Chondrocyte (in vitro differentiated cells): ENCODE measurements around the gene ENTR1. TPM values are rescaled to one million over a fixed set of nuclear protein-coding genes. Genes with fewer than 3 reads are reported as not detected.

Source experiments
- DNase-seq: peaks from one replicate; pipeline ENCODE4 v3.0.0; 2021; ENCODE audit warnings: mixed read lengths, low spot score
- H3K27ac Mint-ChIP-seq: one replicate; pipeline ENCODE4 v1.8.0; 2021; ENCODE audit warnings: mild to moderate bottlenecking, moderate library complexity, mixed read lengths; ENCODE audit not compliant: unreplicated experiment
- H3K27me3 Mint-ChIP-seq: 2 replicates; pipeline ENCODE4 v1.8.0; 2021; ENCODE audit warnings: low read depth, mixed read lengths
- H3K36me3 Mint-ChIP-seq: 2 replicates; pipeline ENCODE4 v1.8.0; 2021; ENCODE audit warnings: low read depth, mixed read lengths
- H3K4me1 Mint-ChIP-seq: 2 replicates; pipeline ENCODE4 v1.8.0; 2021; ENCODE audit warnings: low read depth, mild to moderate bottlenecking, mixed read lengths
- H3K4me3 Mint-ChIP-seq: one replicate; pipeline ENCODE4 v1.8.0; 2021; ENCODE audit warnings: mild to moderate bottlenecking, moderate library complexity, mixed read lengths; ENCODE audit not compliant: unreplicated experiment
- H3K9me3 Mint-ChIP-seq: 2 replicates; pipeline ENCODE4 v1.8.0; 2021; ENCODE audit warnings: low read depth, mixed read lengths
- total RNA-seq: library from RNA; stranded (reverse); gene quantifications from 3 replicates; pipeline ENCODE4 v1.2.1, GENCODE V29; 2021
- TF ChIP-seq, protein P1 (sequence below): fragments of 200-600 bp; sonication (generic); IDR thresholded peaks from 2 replicates; pipeline ENCODE4 v1.5.0; 2021; ENCODE audit warnings: antibody characterized with exemption, mild to moderate bottlenecking, moderate library complexity

ENTR1 gene
- total RNA-seq, 1 donor from 2014 or later: 49.6 TPM

DNA sequence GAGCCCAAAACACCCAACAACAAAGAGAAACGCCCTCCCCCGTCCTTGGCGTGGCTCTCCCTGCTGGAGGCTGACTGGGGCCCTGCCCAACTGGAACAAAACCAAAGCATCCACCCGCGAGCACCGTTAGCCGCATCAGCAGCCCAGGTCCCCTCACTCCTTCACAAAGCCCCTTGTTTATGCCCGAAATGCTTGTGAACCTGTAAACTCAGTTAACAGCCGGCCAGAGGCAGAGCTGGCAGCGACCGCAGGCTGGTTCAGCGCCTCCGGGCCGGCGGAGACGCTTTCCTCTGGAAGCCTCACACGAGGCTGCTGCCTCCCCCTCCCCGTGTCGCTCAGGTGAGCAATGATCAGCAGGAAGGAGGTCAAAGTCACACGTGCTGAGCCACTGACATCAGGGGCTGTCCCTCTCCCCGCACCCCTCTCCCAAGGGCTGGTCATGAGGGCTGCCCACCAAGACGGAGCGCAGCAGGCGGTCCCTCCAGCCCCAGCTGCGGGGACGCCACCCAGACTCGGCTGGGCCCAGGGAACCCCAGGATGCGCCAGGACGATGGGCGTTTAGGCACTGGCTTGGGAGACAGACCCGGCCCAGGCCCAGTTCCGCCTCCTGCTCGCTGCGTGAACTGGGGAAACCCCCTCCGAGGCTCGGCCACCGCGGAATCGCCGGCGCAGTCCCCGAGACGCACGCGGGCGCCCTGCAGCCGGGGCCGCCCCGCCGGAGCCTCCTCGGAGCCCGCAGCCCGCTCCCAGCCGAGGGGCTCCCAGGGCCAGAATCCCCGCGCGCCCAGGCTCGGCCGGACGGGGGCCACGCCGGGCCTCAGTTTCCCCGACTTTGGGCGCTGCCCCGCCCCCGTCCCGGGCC, 11.0 kb downstream of the ENTR1 start:
- Mint-ChIP-seq H3K9me3 (no peaks in the 10 kb centered on the region), H3K4me1 (peaks cover 17% of the 10 kb centered on the region), H3K36me3 (peaks cover 8% of the 10 kb centered on the region), H3K27me3 (no peaks in the 10 kb centered on the region), H3K27ac (peak overlapping the region; percentile 63), H3K4me3 (peak overlapping the region; percentile 84)
- peak; percentile 79 for DNase-seq
- TF ChIP-seq, protein P1, sequence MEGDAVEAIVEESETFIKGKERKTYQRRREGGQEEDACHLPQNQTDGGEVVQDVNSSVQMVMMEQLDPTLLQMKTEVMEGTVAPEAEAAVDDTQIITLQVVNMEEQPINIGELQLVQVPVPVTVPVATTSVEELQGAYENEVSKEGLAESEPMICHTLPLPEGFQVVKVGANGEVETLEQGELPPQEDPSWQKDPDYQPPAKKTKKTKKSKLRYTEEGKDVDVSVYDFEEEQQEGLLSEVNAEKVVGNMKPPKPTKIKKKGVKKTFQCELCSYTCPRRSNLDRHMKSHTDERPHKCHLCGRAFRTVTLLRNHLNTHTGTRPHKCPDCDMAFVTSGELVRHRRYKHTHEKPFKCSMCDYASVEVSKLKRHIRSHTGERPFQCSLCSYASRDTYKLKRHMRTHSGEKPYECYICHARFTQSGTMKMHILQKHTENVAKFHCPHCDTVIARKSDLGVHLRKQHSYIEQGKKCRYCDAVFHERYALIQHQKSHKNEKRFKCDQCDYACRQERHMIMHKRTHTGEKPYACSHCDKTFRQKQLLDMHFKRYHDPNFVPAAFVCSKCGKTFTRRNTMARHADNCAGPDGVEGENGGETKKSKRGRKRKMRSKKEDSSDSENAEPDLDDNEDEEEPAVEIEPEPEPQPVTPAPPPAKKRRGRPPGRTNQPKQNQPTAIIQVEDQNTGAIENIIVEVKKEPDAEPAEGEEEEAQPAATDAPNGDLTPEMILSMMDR: no peak

DNA sequence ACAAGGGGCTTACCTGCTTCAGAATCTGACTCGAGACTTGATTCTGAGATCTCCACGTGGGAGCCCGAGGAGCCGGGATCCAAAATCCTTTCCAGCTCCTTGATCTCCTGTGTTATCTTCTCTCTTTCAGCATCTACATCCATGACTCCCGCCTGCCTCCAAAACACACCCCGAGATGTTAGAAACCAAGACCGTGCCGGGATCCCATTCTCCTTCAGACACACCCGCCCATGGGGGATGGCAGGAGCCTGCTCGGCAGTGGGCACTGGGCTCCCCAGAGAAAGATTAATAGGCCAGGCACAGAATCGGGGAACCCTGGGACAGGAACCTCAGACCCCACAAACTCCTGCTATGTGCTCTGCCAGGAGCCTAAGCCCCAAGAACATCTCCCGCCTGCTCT, 12.1 kb downstream of the ENTR1 start:
- no peak for DNase-seq
- Mint-ChIP-seq H3K36me3 (peaks cover 7% of the 10 kb centered on the region), H3K9me3 (no peaks in the 10 kb centered on the region), H3K4me3 (no peak overlapping the region), H3K4me1 (peaks cover 17% of the 10 kb centered on the region), H3K27ac (no peak overlapping the region), H3K27me3 (no peaks in the 10 kb centered on the region)
- TF ChIP-seq, protein P1: no peak

DNA sequence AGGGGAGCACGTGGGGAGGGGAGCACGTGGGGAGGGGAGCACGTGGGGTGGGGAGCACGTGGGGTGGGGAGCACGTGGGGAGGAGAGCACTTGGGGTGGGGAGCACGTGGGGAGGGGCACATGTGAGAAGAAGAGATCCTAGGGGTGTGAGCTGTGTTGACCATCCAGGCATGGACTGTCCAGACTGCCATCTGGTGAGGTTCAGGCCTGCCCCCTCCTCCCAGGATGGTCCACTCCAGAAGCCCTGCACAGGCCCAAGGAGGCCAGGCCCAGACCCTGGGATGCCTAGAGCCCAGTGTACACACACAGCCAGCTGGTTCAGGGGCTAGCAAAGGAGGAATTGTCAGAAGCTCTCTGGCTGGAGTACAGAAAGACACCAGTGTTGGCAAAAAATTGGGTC, 12.8 kb downstream of the ENTR1 start:
- TF ChIP-seq, protein P1: no peak
- no peak overlapping the region for H3K27ac Mint-ChIP-seq
- no peak for DNase-seq
- no peaks in the 10 kb centered on the region for H3K27me3 Mint-ChIP-seq
- no peaks in the 10 kb centered on the region for H3K9me3 Mint-ChIP-seq
- H3K36me3 Mint-ChIP-seq: peaks cover 7% of the 10 kb centered on the region
- H3K4me3 Mint-ChIP-seq: no peak overlapping the region
- peaks cover 17% of the 10 kb centered on the region for H3K4me1 Mint-ChIP-seq

DNA sequence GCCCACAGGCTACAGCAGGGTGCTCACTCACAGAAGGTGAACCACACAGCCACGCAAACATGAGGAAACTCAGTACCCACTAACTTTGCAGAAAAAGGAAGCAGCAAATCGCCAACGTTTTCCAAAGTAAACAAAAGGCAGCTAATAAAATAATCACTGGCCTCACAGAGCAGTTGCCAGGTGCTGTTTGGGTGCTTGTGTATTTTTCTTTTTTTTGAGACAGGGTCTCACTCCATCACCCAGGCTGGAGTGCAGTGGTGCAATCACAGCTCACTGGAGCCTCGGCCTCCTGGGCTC, 14.2 kb downstream of the ENTR1 start:
- Mint-ChIP-seq H3K27me3 (no peaks in the 10 kb centered on the region), H3K9me3 (no peaks in the 10 kb centered on the region), H3K27ac (no peak overlapping the region), H3K4me3 (no peak overlapping the region), H3K4me1 (peaks cover 17% of the 10 kb centered on the region), H3K36me3 (peaks cover 12% of the 10 kb centered on the region)
- TF ChIP-seq, protein P1: no peak
- no peak for DNase-seq

DNA sequence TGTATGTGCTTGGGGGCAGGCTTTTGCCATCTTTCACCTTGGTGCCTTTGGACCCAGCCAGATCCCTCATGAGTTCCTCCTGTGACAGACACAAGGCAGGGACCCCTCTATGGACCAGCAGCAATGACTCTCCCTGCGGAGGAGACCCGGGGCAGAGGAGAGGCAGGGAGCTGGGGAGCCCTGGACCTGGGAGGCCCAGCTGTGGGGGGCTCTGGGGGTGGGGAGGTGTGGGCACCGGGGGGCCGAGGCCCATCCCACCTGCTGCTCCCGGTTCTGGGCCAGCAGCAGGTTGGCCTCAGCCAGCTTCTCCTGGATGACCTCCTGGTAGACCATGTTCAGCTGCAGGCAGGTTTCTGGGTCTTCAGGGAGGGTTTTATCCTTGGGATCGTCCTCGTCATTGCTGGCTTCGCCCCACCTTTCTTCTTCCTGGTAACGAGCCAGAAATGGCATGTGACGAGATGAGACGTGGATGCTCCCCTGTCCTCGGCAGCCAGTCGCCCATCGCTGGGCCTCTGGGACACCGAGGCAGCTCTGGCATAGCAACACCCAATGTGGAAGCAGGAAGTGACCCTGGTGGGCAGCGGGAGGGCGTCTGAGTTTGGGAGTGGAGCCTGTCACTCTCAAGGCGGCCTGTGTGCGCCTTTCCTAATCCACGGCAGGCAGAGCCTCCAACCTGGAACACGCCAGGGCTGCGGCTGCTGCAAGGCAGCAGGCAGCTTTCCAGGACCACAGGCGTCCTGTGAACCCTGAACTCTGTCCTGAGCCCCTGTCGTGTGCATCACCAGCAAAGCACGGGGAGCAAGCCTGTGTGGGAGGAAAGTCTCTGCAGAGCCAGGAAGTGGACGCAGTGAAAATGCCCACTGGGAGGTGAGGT, 14.8 kb downstream of the ENTR1 start:
- no peak overlapping the region for H3K4me3 Mint-ChIP-seq
- TF ChIP-seq, protein P1: no peak
- H3K4me1 Mint-ChIP-seq: peaks cover 16% of the 10 kb centered on the region
- no peaks in the 10 kb centered on the region for H3K9me3 Mint-ChIP-seq
- H3K27ac Mint-ChIP-seq: no peak overlapping the region
- peaks cover 13% of the 10 kb centered on the region for H3K36me3 Mint-ChIP-seq
- no peak for DNase-seq
- H3K27me3 Mint-ChIP-seq: no peaks in the 10 kb centered on the region
